Astrocyte of the cerebellum (primary cell): ENCODE data around the gene MAGI1.

Source experiments
- DNase-seq: peaks from one replicate; pipeline ENCODE4 v3.0.0-alpha.2; 2011; ENCODE audit warnings: low read depth
- H3K4me3 ChIP-seq: 2 replicates; pipeline ENCODE4 v1.5.1; 2011; ENCODE audit warnings: mild to moderate bottlenecking, low read depth, low read length, moderate library complexity
- in situ Hi-C: cut with HindIII; loops from 2 replicates; pipeline ENCODE4 v1.10.0; 2017; ENCODE audit warnings: low sequenced_read_pairs
- TF ChIP-seq, protein P1 (sequence below): IDR thresholded peaks from 2 replicates; pipeline ENCODE4 v1.5.1; 2012; ENCODE audit warnings: low read length, low read depth, moderate library complexity, mild to moderate bottlenecking; ENCODE audit errors: missing control alignments

MAGI1 gene

DNA sequence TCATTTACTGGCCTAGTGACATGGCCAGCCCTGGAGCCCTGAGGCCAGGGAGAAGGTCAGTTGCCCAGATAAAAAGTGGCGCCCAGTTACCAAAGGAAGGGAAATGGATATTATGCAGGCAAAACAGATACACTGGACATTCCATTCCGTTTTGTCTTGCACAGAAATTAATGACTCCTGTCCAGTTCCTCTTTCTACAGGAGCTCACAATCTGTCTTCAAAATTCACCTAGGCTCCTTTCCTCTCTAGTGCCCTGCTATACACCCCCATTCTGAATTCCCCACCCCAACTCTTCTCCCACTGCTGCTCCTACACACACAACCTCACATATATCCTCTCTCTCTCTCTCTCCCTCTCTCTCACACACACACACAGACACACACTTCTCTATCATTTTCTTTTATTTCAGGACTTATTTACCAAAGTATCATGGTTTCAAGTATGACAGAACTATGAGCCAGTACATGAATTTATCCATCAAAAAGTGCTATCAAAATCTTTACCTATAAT lies 229.0 kb downstream of the MAGI1 start:
- TF ChIP-seq, protein P1, sequence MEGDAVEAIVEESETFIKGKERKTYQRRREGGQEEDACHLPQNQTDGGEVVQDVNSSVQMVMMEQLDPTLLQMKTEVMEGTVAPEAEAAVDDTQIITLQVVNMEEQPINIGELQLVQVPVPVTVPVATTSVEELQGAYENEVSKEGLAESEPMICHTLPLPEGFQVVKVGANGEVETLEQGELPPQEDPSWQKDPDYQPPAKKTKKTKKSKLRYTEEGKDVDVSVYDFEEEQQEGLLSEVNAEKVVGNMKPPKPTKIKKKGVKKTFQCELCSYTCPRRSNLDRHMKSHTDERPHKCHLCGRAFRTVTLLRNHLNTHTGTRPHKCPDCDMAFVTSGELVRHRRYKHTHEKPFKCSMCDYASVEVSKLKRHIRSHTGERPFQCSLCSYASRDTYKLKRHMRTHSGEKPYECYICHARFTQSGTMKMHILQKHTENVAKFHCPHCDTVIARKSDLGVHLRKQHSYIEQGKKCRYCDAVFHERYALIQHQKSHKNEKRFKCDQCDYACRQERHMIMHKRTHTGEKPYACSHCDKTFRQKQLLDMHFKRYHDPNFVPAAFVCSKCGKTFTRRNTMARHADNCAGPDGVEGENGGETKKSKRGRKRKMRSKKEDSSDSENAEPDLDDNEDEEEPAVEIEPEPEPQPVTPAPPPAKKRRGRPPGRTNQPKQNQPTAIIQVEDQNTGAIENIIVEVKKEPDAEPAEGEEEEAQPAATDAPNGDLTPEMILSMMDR = no peak
- in situ Hi-C loops = no loop called here
- no peak for DNase-seq
- no peak overlapping the region for H3K4me3 ChIP-seq

- DNase-seq = no peak
- no peak overlapping the region for H3K4me3 ChIP-seq
- in situ Hi-C loops = no loop called here
- TF ChIP-seq, protein P1 = no peak
Measured at GRCh38 chr3:65808824-65809223, 229.9 kb downstream of the MAGI1 start.

DNA sequence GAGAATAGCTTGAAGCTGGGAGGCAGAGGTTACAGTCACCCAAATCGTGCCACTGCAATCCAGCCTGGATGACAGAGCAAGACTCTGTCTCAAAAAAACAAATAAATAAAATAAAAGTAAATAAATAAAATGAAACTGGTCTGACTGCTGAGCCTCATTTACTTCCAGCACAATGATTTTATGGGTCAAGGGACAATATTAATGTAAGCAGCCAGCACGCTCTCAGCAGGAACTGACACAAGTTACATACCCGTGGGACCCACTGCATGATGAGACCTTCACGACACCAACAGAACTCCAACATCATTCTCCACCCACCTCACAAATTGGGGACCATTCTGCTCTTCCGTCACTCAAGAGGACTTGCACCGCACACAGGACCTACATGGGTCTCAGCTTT lies 230.3 kb downstream of the MAGI1 start:
- no peak for DNase-seq
- TF ChIP-seq, protein P1 = no peak
- in situ Hi-C loops = no loop called here
- H3K4me3 ChIP-seq = no peak overlapping the region

- H3K4me3 ChIP-seq = no peak overlapping the region
- no peak for DNase-seq
- in situ Hi-C loops = no loop called here
- TF ChIP-seq, protein P1 = no peak
Measured at GRCh38 chr3:65807225-65807624, 231.5 kb downstream of the MAGI1 start.

DNA sequence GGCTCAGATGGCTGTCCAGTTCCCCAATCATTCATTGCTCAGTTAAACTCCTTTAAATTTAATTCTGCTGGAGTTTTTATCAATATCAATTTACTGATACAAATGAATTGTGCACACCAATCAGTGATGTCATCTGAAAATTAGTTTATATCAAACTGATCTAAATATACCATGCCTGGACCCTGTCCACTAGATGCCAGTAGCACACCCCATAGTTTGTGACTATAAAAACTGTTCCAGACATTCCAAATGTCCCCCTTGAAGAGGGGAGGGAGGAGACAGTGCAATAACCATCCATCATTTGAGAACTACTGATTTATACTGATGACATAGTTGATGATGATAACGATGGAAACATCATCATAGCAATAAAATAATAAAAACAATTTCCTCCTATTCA lies 232.1 kb downstream of the MAGI1 start:
- DNase-seq = no peak
- TF ChIP-seq, protein P1 = no peak
- in situ Hi-C loops = no loop called here
- H3K4me3 ChIP-seq = no peak overlapping the region

- TF ChIP-seq, protein P1 = no peak
- no peak overlapping the region for H3K4me3 ChIP-seq
- DNase-seq = no peak
- in situ Hi-C loops = no loop called here
Measured at GRCh38 chr3:65796676-65797075, 242.0 kb downstream of the MAGI1 start.

- in situ Hi-C loops = no loop called here
- H3K4me3 ChIP-seq = no peak overlapping the region
- TF ChIP-seq, protein P1 = no peak
- DNase-seq = no peak
Measured at GRCh38 chr3:65795166-65795565, 243.6 kb downstream of the MAGI1 start.
